Karpas-422 (cell line): ENCODE results near the gene KY. TPM values are rescaled to one million over a fixed set of nuclear protein-coding genes. Genes with fewer than 3 reads are reported as not detected.
A peak's percentile ranks its signal among the peaks of the same experiment; 100 is the strongest.

ENCODE experiments used
- DNase-seq: peaks from one replicate; pipeline ENCODE4 v3.0.0-alpha.2; 2015
- H2AFZ ChIP-seq: fragments of 200-600 bp; sonication (generic); 2 replicates; pipeline ENCODE4 v1.6.1; 2014; ENCODE audit warnings: antibody characterized with exemption, low read length, mixed read lengths
- H3K27ac ChIP-seq: fragments of 200-600 bp; sonication (generic); 2 replicates; pipeline ENCODE4 v1.5.1; 2014; ENCODE audit warnings: mild to moderate bottlenecking, low read length, moderate library complexity
- H3K27me3 ChIP-seq: fragments of 200-600 bp; sonication (generic); 2 replicates; pipeline ENCODE4 v1.6.1; 2014; ENCODE audit warnings: low read length, mixed read lengths
- H3K36me3 ChIP-seq: fragments of 200-600 bp; sonication (generic); 2 replicates; pipeline ENCODE4 v1.6.1; 2014; ENCODE audit warnings: low read length, mixed read lengths; ENCODE audit not compliant: insufficient read depth
- H3K4me1 ChIP-seq: fragments of 200-600 bp; sonication (generic); 2 replicates; pipeline ENCODE4 v1.6.1; 2014; ENCODE audit warnings: mild to moderate bottlenecking, low read length, mixed read lengths
- H3K4me2 ChIP-seq: fragments of 200-600 bp; sonication (generic); 2 replicates; pipeline ENCODE4 v1.6.1; 2014; ENCODE audit warnings: low read length, low read depth, mild to moderate bottlenecking; ENCODE audit not compliant: poor library complexity, severe bottlenecking
- H3K4me3 ChIP-seq: fragments of 200-600 bp; sonication (generic); 2 replicates; pipeline ENCODE4 v1.5.1; 2014; ENCODE audit warnings: mild to moderate bottlenecking, antibody characterized with exemption, low read length, mixed read lengths
- H3K79me2 ChIP-seq: fragments of 200-600 bp; sonication (generic); 2 replicates; pipeline ENCODE4 v1.6.1; 2014; ENCODE audit warnings: mild to moderate bottlenecking, low read length, mixed read lengths
- H3K9ac ChIP-seq: fragments of 200-600 bp; sonication (generic); 2 replicates; pipeline ENCODE4 v1.6.0; 2014; ENCODE audit warnings: low read length
- H3K9me2 ChIP-seq: fragments of 200-600 bp; sonication (generic), shearing (Covaris generic); replicated peaks from 2 replicates; pipeline ENCODE4 v1.6.0; 2014; ENCODE audit warnings: mild to moderate bottlenecking, low read length, moderate library complexity; ENCODE audit not compliant: insufficient read depth
- H3K9me3 ChIP-seq: fragments of 300-700, 200-600 bp; sonication (generic); 2 replicates; pipeline ENCODE4 v1.6.1; 2014; ENCODE audit warnings: low read length, mixed read lengths
- H4K20me1 ChIP-seq: fragments of 200-600 bp; sonication (generic); 2 replicates; pipeline ENCODE4 v1.6.1; 2014; ENCODE audit warnings: mild to moderate bottlenecking, antibody characterized with exemption, low read length, low read depth; ENCODE audit not compliant: insufficient read depth
- total RNA-seq: library from RNA; depleted of rRNA; stranded (reverse); fragments of >200 nt; shearing (Covaris generic); gene quantifications from 2 replicates; pipeline ENCODE4 v1.2.3, GENCODE V29; 2014; ENCODE audit warnings: low replicate concordance

KY gene
- total RNA-seq, 1 experiment from 2014 or later, result not detected

GRCh38 chr3:134677987-134678308, 27.1 kb upstream of the KY start:
- no peaks in the 10 kb centered on the region for H3K4me1 ChIP-seq
- H3K27ac ChIP-seq, result no peak overlapping the region
- H3K9me3 ChIP-seq, result peaks cover 7% of the 10 kb centered on the region
- no peaks in the 10 kb centered on the region; the same call in 1 of the 2 replicates for H3K27me3 ChIP-seq
- no peaks in the 10 kb centered on the region for H3K9me2 ChIP-seq
- no peak overlapping the region for H3K4me2 ChIP-seq
- H2AFZ ChIP-seq, result no peak overlapping the region
- no peaks in the 10 kb centered on the region for H3K36me3 ChIP-seq
- DNase-seq, result no peak
- H4K20me1 ChIP-seq, result no peaks in the 10 kb centered on the region
- H3K79me2 ChIP-seq, result no peaks in the 10 kb centered on the region
- no peak overlapping the region for H3K9ac ChIP-seq
- H3K4me3 ChIP-seq, result no peak overlapping the region

GRCh38 chr3:134677196-134677986, 26.6 kb upstream of the KY start:
- Histone ChIP-seq H4K20me1 (no peaks in the 10 kb centered on the region), H3K4me1 (no peaks in the 10 kb centered on the region), H3K9me3 (peaks cover 7% of the 10 kb centered on the region), H3K4me2 (no peak overlapping the region), H3K27ac (no peak overlapping the region), H3K9ac (no peak overlapping the region), H3K9me2 (no peaks in the 10 kb centered on the region), H3K4me3 (no peak overlapping the region), H3K36me3 (no peaks in the 10 kb centered on the region), H3K79me2 (no peaks in the 10 kb centered on the region), H2AFZ (no peak overlapping the region), H3K27me3 (no peaks in the 10 kb centered on the region; the same call in 1 of the 2 replicates)
- DNase-seq, result peak; percentile 81

GRCh38 chr3:134675726-134676256, 25.0 kb upstream of the KY start:
- no peak overlapping the region for H3K4me2 ChIP-seq

GRCh38 chr3:134672571-134672970, 21.7 kb upstream of the KY start:
- Histone ChIP-seq H3K79me2 (no peaks in the 10 kb centered on the region), H3K9ac (no peak overlapping the region)
- no peak for DNase-seq

More at GRCh38 chr3:134675726-134676256, 25.0 kb upstream of the KY start:
- H3K27me3 ChIP-seq, result no peaks in the 10 kb centered on the region; the same call in 1 of the 2 replicates
- no peak for DNase-seq
- H4K20me1 ChIP-seq, result no peaks in the 10 kb centered on the region
- H3K9ac ChIP-seq, result no peak overlapping the region
- H3K36me3 ChIP-seq, result no peaks in the 10 kb centered on the region
- no peak overlapping the region for H3K4me3 ChIP-seq
- no peak overlapping the region for H2AFZ ChIP-seq
- H3K9me3 ChIP-seq, result peaks cover 7% of the 10 kb centered on the region
- no peak overlapping the region for H3K27ac ChIP-seq
- no peaks in the 10 kb centered on the region for H3K9me2 ChIP-seq
- H3K4me1 ChIP-seq, result no peaks in the 10 kb centered on the region
- no peaks in the 10 kb centered on the region for H3K79me2 ChIP-seq

GRCh38 chr3:134667956-134668355, 17.1 kb upstream of the KY start:
- Histone ChIP-seq H3K36me3 (no peaks in the 10 kb centered on the region), H3K9ac (no peak overlapping the region), H3K4me1 (no peaks in the 10 kb centered on the region), H3K79me2 (no peaks in the 10 kb centered on the region), H3K9me3 (no peaks in the 10 kb centered on the region), H2AFZ (no peak overlapping the region), H3K9me2 (no peaks in the 10 kb centered on the region), H3K4me3 (no peak overlapping the region), H3K27ac (no peak overlapping the region), H4K20me1 (no peaks in the 10 kb centered on the region), H3K4me2 (no peak overlapping the region), H3K27me3 (no peaks in the 10 kb centered on the region)
- no peak for DNase-seq

More at GRCh38 chr3:134672571-134672970, 21.7 kb upstream of the KY start:
- H2AFZ ChIP-seq, result no peak overlapping the region
- no peaks in the 10 kb centered on the region for H4K20me1 ChIP-seq
- no peaks in the 10 kb centered on the region for H3K9me2 ChIP-seq
- H3K9me3 ChIP-seq, result peaks cover 7% of the 10 kb centered on the region
- no peak overlapping the region for H3K27ac ChIP-seq
- H3K4me3 ChIP-seq, result no peak overlapping the region
- H3K4me1 ChIP-seq, result no peaks in the 10 kb centered on the region
- H3K36me3 ChIP-seq, result no peaks in the 10 kb centered on the region
- no peak overlapping the region for H3K4me2 ChIP-seq
- no peaks in the 10 kb centered on the region; the same call in 1 of the 2 replicates for H3K27me3 ChIP-seq

GRCh38 chr3:134667406-134667805, 16.6 kb upstream of the KY start:
- no peaks in the 10 kb centered on the region for H3K79me2 ChIP-seq
- no peak overlapping the region for H3K4me3 ChIP-seq
- no peaks in the 10 kb centered on the region for H3K27me3 ChIP-seq
- H3K4me1 ChIP-seq, result no peaks in the 10 kb centered on the region
- H4K20me1 ChIP-seq, result no peaks in the 10 kb centered on the region
- no peak for DNase-seq
- no peak overlapping the region for H3K4me2 ChIP-seq
- H3K9me2 ChIP-seq, result no peaks in the 10 kb centered on the region
- H2AFZ ChIP-seq, result no peak overlapping the region
- no peaks in the 10 kb centered on the region for H3K9me3 ChIP-seq
- no peak overlapping the region for H3K9ac ChIP-seq
- no peaks in the 10 kb centered on the region for H3K36me3 ChIP-seq
- no peak overlapping the region for H3K27ac ChIP-seq

- Histone ChIP-seq H3K9ac (no peak overlapping the region), H2AFZ (no peak overlapping the region), H3K27me3 (no peaks in the 10 kb centered on the region), H3K4me1 (no peaks in the 10 kb centered on the region), H3K9me3 (no peaks in the 10 kb centered on the region), H3K36me3 (no peaks in the 10 kb centered on the region), H3K27ac (no peak overlapping the region), H3K79me2 (no peaks in the 10 kb centered on the region), H4K20me1 (no peaks in the 10 kb centered on the region), H3K4me2 (no peak overlapping the region), H3K4me3 (no peak overlapping the region), H3K9me2 (no peaks in the 10 kb centered on the region)
- DNase-seq, result no peak
These were observed 16.1 kb upstream of the KY start for GRCh38 chr3:134666885-134667284.

GRCh38 chr3:134666466-134666865, 15.6 kb upstream of the KY start:
- H3K27ac ChIP-seq, result no peak overlapping the region
- no peaks in the 10 kb centered on the region for H4K20me1 ChIP-seq
- no peaks in the 10 kb centered on the region for H3K9me3 ChIP-seq
- H3K4me2 ChIP-seq, result no peak overlapping the region
- H2AFZ ChIP-seq, result no peak overlapping the region
- H3K4me1 ChIP-seq, result no peaks in the 10 kb centered on the region
- no peaks in the 10 kb centered on the region for H3K9me2 ChIP-seq
- no peaks in the 10 kb centered on the region for H3K36me3 ChIP-seq
- no peak overlapping the region for H3K9ac ChIP-seq
- no peak for DNase-seq
- H3K79me2 ChIP-seq, result no peaks in the 10 kb centered on the region
- no peak overlapping the region for H3K4me3 ChIP-seq
- no peaks in the 10 kb centered on the region for H3K27me3 ChIP-seq
